Mesendoderm (in vitro differentiated cells): ENCODE measurements around the gene TTC38. TPM values are rescaled to one million over a fixed set of nuclear protein-coding genes. Genes with fewer than 3 reads are reported as not detected.

Experiments used
- DNase-seq: peaks from one replicate; pipeline ENCODE4 v3.0.0; 2013
- H2AK5ac ChIP-seq: 2 replicates; pipeline ENCODE4 v1.6.1; 2013; ENCODE audit warnings: low read length, inconsistent platforms
- H2BK120ac ChIP-seq: 2 replicates; pipeline ENCODE4 v1.6.1; 2013; ENCODE audit warnings: low read depth, mild to moderate bottlenecking, low read length, moderate library complexity, mixed read lengths
- H2BK15ac ChIP-seq: replicated peaks from 2 replicates; pipeline ENCODE4 v1.6.1; 2013; ENCODE audit warnings: low read depth, mild to moderate bottlenecking, moderate library complexity
- H2BK5ac ChIP-seq: 2 replicates; pipeline ENCODE4 v1.6.1; 2013; ENCODE audit warnings: low read length, inconsistent platforms
- H3K18ac ChIP-seq: 2 replicates; pipeline ENCODE4 v1.6.1; 2013; ENCODE audit warnings: mild to moderate bottlenecking, low read length, mixed read lengths
- H3K23ac ChIP-seq: one replicate; pipeline ENCODE4 v1.6.1; 2013; ENCODE audit warnings: low read length
- H3K27ac ChIP-seq: 2 replicates; pipeline ENCODE4 v1.5.1; 2013; ENCODE audit warnings: low read depth, mild to moderate bottlenecking, inconsistent platforms, low read length, moderate library complexity
- H3K27me3 ChIP-seq: 2 replicates; pipeline ENCODE4 v1.6.1; 2013; ENCODE audit warnings: low read length, control low read depth, mild to moderate bottlenecking, inconsistent platforms; ENCODE audit not compliant: insufficient read depth, poor library complexity
- H3K36me3 ChIP-seq: 2 replicates; pipeline ENCODE4 v1.6.1; 2013; ENCODE audit warnings: low read length, inconsistent platforms; ENCODE audit not compliant: control insufficient read depth, insufficient read depth
- H3K4ac ChIP-seq: one replicate; pipeline ENCODE4 v1.6.1; 2013; ENCODE audit warnings: low read depth, mild to moderate bottlenecking, low read length, moderate library complexity
- H3K4me1 ChIP-seq: 2 replicates; pipeline ENCODE4 v1.6.1; 2013; ENCODE audit warnings: low read depth, low read length, inconsistent platforms; ENCODE audit not compliant: control insufficient read depth
- H3K4me2 ChIP-seq: 2 replicates; pipeline ENCODE4 v1.6.1; 2013; ENCODE audit warnings: low read length
- H3K4me3 ChIP-seq: 2 replicates; pipeline ENCODE4 v1.5.1; 2013; ENCODE audit warnings: mild to moderate bottlenecking, low read length
- H3K56ac ChIP-seq: one replicate; pipeline ENCODE4 v1.6.1; 2013; ENCODE audit warnings: low read length
- H3K79me1 ChIP-seq: 2 replicates; pipeline ENCODE4 v1.6.1; 2013; ENCODE audit warnings: low read length, inconsistent platforms
- H3K79me2 ChIP-seq: 2 replicates; pipeline ENCODE4 v1.6.1; 2013; ENCODE audit warnings: mild to moderate bottlenecking, low read length; ENCODE audit not compliant: control insufficient read depth, insufficient read depth
- H3K9ac ChIP-seq: 2 replicates; pipeline ENCODE4 v1.6.1; 2013; ENCODE audit warnings: low read length, inconsistent platforms
- H4K5ac ChIP-seq: one replicate; pipeline ENCODE4 v1.6.1; 2013; ENCODE audit warnings: low read length
- H4K8ac ChIP-seq: one replicate; pipeline ENCODE4 v1.6.1; 2013; ENCODE audit warnings: low read depth, mild to moderate bottlenecking, control low read depth, low read length, moderate library complexity
- WGBS: extraction: QIAGEN DNeasy Blood & Tissue Kit; methylation state at CpG from one replicate; pipeline ENCODE4 v1.1.7; 2013; ENCODE audit warnings: low lambda C conversion rate, missing lambda C conversion rate; ENCODE audit not compliant: insufficient coverage; ENCODE audit errors: extremely low coverage; 5-methylcytosine and 5-hydroxymethylcytosine counted together
- polyA plus RNA-seq, 2 experiments: library from polyadenylated mRNA; stranded (reverse); fragments of 200-250 nt; gene quantifications; one replicate each; pipeline ENCODE4 v1.2.3, GENCODE V29; 2013

The TTC38 gene
- 11.0 TPM for polyA plus RNA-seq (2013, experiment 1 of 2)
- 14.0 TPM for polyA plus RNA-seq (2013, experiment 2 of 2)

GRCh38 chr22:46267431-46268279 lies at the start of gene TTC38:
TSS of gene TTC38 (plus strand) at chr22:46268008. CDS start at chr22:46268040, 32 bp downstream.
- Histone ChIP-seq H2BK15ac (no peak within 1 kb of the TSS), H4K5ac (no peak within 1 kb of the TSS), H3K56ac (peak within 1 kb of the TSS; percentile 89), H3K36me3 (no peaks in the 10 kb centered on the region), H2BK5ac (no peak within 1 kb of the TSS), H3K23ac (peak within 1 kb of the TSS; percentile 72), H3K27me3 (no peaks in the 10 kb centered on the region), H3K79me2 (no peaks in the 10 kb centered on the region), H3K27ac (no peak within 1 kb of the TSS), H3K9ac (peak within 1 kb of the TSS; percentile 85), H3K4ac (peak within 1 kb of the TSS; percentile 83), H2BK120ac (no peak within 1 kb of the TSS), H3K4me1 (no peaks in the 10 kb centered on the region), H3K4me3 (peak within 1 kb of the TSS; percentile 72), H4K8ac (no peak within 1 kb of the TSS), H3K18ac (peak within 1 kb of the TSS; percentile 51), H2AK5ac (no peak within 1 kb of the TSS), H3K4me2 (peak within 1 kb of the TSS; percentile 64), H3K79me1 (no peaks in the 10 kb centered on the region)
- peak; percentile 77 for DNase-seq
- WGBS, result no CpG with 5 or more reads among the region's 74 CpGs

GRCh38 chr22:46219636-46220035 lies 48.2 kb upstream of the TTC38 start:
- DNase-seq, result no peak
- no peak overlapping the region for H3K4ac ChIP-seq
- H4K8ac ChIP-seq, result no peak overlapping the region
- no peak overlapping the region for H2BK5ac ChIP-seq
- H2BK120ac ChIP-seq, result no peak overlapping the region
- H3K79me1 ChIP-seq, result no peaks in the 10 kb centered on the region
- no peak overlapping the region for H3K9ac ChIP-seq
- H4K5ac ChIP-seq, result no peak overlapping the region
- H3K79me2 ChIP-seq, result no peaks in the 10 kb centered on the region
- no peak overlapping the region for H3K4me2 ChIP-seq
- H3K36me3 ChIP-seq, result no peaks in the 10 kb centered on the region
- H3K27me3 ChIP-seq, result no peaks in the 10 kb centered on the region
- H3K23ac ChIP-seq, result no peak overlapping the region
- WGBS, result no CpG with 5 or more reads among the region's 10 CpGs
- H3K27ac ChIP-seq, result no peak overlapping the region
- H3K4me3 ChIP-seq, result no peak overlapping the region
- no peak overlapping the region for H3K56ac ChIP-seq
- no peak overlapping the region for H3K18ac ChIP-seq
- no peak overlapping the region for H2AK5ac ChIP-seq
- H2BK15ac ChIP-seq, result no peak overlapping the region
- H3K4me1 ChIP-seq, result no peaks in the 10 kb centered on the region

- Histone ChIP-seq H4K5ac (no peak overlapping the region), H3K4me1 (no peaks in the 10 kb centered on the region), H3K4me3 (no peak overlapping the region), H2BK120ac (no peak overlapping the region), H3K36me3 (no peaks in the 10 kb centered on the region), H3K79me1 (no peaks in the 10 kb centered on the region), H3K79me2 (no peaks in the 10 kb centered on the region), H3K4me2 (no peak overlapping the region), H3K18ac (no peak overlapping the region), H2AK5ac (no peak overlapping the region), H3K56ac (no peak overlapping the region), H3K9ac (no peak overlapping the region), H2BK5ac (no peak overlapping the region), H3K27ac (no peak overlapping the region), H2BK15ac (no peak overlapping the region), H4K8ac (no peak overlapping the region), H3K4ac (no peak overlapping the region), H3K27me3 (no peaks in the 10 kb centered on the region), H3K23ac (no peak overlapping the region)
- no peak for DNase-seq
- WGBS, result no CpG with 5 or more reads among the region's 5 CpGs
Measured at GRCh38 chr22:46220921-46221320, 46.9 kb upstream of the TTC38 start.

GRCh38 chr22:46224044-46224897 lies 43.5 kb upstream of the TTC38 start:
- Histone ChIP-seq H3K4ac (no peak overlapping the region), H2BK120ac (no peak overlapping the region), H4K5ac (no peak overlapping the region), H3K36me3 (no peaks in the 10 kb centered on the region), H3K18ac (no peak overlapping the region), H3K79me2 (no peaks in the 10 kb centered on the region), H3K9ac (no peak overlapping the region), H3K23ac (no peak overlapping the region), H3K79me1 (no peaks in the 10 kb centered on the region), H2AK5ac (no peak overlapping the region), H4K8ac (no peak overlapping the region), H2BK15ac (no peak overlapping the region), H2BK5ac (no peak overlapping the region), H3K56ac (no peak overlapping the region), H3K27ac (no peak overlapping the region), H3K4me1 (no peaks in the 10 kb centered on the region), H3K4me3 (no peak overlapping the region), H3K4me2 (no peak overlapping the region), H3K27me3 (no peaks in the 10 kb centered on the region)
- DNase-seq, result no peak
- WGBS, result no CpG with 5 or more reads among the region's 23 CpGs

GRCh38 chr22:46224898-46225290 lies 42.9 kb upstream of the TTC38 start:
- Histone ChIP-seq H2BK120ac (no peak overlapping the region), H3K9ac (no peak overlapping the region), H3K23ac (no peak overlapping the region), H2BK15ac (no peak overlapping the region), H3K27me3 (no peaks in the 10 kb centered on the region), H2AK5ac (no peak overlapping the region), H2BK5ac (no peak overlapping the region), H3K4me3 (no peak overlapping the region), H3K4ac (no peak overlapping the region), H3K27ac (no peak overlapping the region), H3K4me2 (no peak overlapping the region), H4K8ac (no peak overlapping the region), H3K79me2 (no peaks in the 10 kb centered on the region), H3K56ac (no peak overlapping the region), H4K5ac (no peak overlapping the region), H3K36me3 (no peaks in the 10 kb centered on the region), H3K18ac (no peak overlapping the region), H3K4me1 (no peaks in the 10 kb centered on the region), H3K79me1 (no peaks in the 10 kb centered on the region)
- DNase-seq, result no peak
- WGBS, result no CpG with 5 or more reads among the region's 10 CpGs
